Measurements from ENCODE around the gene CACNB2. TPM values are rescaled to one million over a fixed set of nuclear protein-coding genes. Genes with fewer than 3 reads are reported as not detected.

The CACNB2 gene
- total and polyA plus RNA-seq, 4 donors, result 2.8 to 14.6 (median 7.7) TPM

DNA sequence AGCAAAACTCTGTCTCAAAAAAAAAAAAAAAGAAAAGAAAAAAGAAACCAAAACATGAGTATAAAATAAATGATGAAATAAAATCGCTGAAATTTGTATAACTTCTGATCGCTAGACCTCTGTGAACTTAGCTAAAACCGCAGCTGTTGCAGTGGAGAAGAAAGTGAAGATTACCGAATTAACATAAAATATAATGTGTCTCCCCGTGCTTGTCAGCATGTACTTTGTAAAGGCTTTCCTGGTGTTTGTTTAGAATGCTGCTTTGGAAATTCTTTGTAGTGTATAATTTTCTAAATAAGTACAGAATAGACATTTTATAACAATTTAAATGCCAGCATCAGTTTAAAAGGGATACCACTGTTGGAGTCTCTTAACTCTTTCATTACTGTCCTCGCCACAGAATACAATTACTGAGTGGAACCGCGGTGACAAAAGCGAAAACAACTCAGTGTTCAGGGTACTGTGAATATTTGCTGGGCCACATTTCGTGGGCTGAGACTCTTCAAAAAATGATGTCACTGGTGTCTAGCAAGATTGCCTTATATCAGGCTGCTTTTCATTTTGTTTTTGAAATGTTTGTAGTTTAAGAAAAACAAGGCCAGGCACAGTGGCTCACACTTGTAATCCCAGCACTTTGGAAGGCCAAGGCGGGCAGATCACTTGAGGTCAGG, 343.4 kb downstream of the CACNB2 start:
- no peaks in the 10 kb centered on the region for H3K9me3 ChIP-seq (ENCODE audit: control insufficient read depth, low read length)
- DNase-seq, result no peak
- no peak for ATAC-seq (ENCODE audit: low FRiP score)
- no peak overlapping the region for H3K4me3 ChIP-seq (ENCODE audit: low read length in 2 of 2)
- no peaks in the 10 kb centered on the region for H3K36me3 ChIP-seq (ENCODE audit: control insufficient read depth in 1 of 2, insufficient read depth in 2 of 2, low read length in 1 of 2)
- 92 to 95% methylated on average over 11 of the region's 11 CpGs for WGBS, 2 donors
- H3K4me1 ChIP-seq (ENCODE audit: control insufficient read depth in 1 of 2, insufficient read depth in 2 of 2, low read length in 2 of 2), result no peaks in the 10 kb centered on the region
- H3K27me3 ChIP-seq (ENCODE audit: control insufficient read depth in 1 of 2, insufficient read depth in 2 of 2, low read length in 1 of 2), result no peaks in the 10 kb centered on the region
- intact Hi-C loops (cut with DNase I), result no loop called here
- no peak overlapping the region for H3K27ac ChIP-seq (ENCODE audit: low read depth in 1 of 2, low read length in 2 of 2)

- no peaks in the 10 kb centered on the region for H3K27me3 ChIP-seq (ENCODE audit: control insufficient read depth in 1 of 2, insufficient read depth in 2 of 2, low read length in 1 of 2)
- H3K36me3 ChIP-seq (ENCODE audit: control insufficient read depth in 1 of 2, insufficient read depth in 2 of 2, low read length in 1 of 2), result no peaks in the 10 kb centered on the region
- H3K9me3 ChIP-seq (ENCODE audit: control insufficient read depth, low read length), result no peaks in the 10 kb centered on the region
- DNase-seq (no peak), ATAC-seq (ENCODE audit: low FRiP score) (no peak)
- H3K27ac ChIP-seq (ENCODE audit: low read depth in 1 of 2, low read length in 2 of 2), result no peak overlapping the region
- WGBS, 2 donors, result 84 to 87% methylated on average over 3 of the region's 3 CpGs
- no peak overlapping the region for H3K4me3 ChIP-seq (ENCODE audit: low read length in 2 of 2)
- no peaks in the 10 kb centered on the region for H3K4me1 ChIP-seq (ENCODE audit: control insufficient read depth in 1 of 2, insufficient read depth in 2 of 2, low read length in 2 of 2)
- intact Hi-C loops (cut with DNase I), result no loop called here
These were observed 346.2 kb downstream of the CACNB2 start for GRCh38 chr10:18486438-18486837.

- Histone ChIP-seq H3K27ac (ENCODE audit: low read depth in 1 of 2, low read length in 2 of 2) (no peak overlapping the region), H3K27me3 (ENCODE audit: control insufficient read depth in 1 of 2, insufficient read depth in 2 of 2, low read length in 1 of 2) (no peaks in the 10 kb centered on the region), H3K9me3 (ENCODE audit: control insufficient read depth, low read length) (no peaks in the 10 kb centered on the region), H3K36me3 (ENCODE audit: control insufficient read depth in 1 of 2, insufficient read depth in 2 of 2, low read length in 1 of 2) (no peaks in the 10 kb centered on the region), H3K4me1 (ENCODE audit: control insufficient read depth in 1 of 2, insufficient read depth in 2 of 2, low read length in 2 of 2) (no peaks in the 10 kb centered on the region), H3K4me3 (ENCODE audit: low read length in 2 of 2) (no peak overlapping the region)
- DNase-seq (no peak), ATAC-seq (ENCODE audit: low FRiP score) (no peak)
- WGBS, 2 donors, result 91 to 92% methylated on average over 4 of the region's 4 CpGs
- intact Hi-C loops (cut with DNase I), result no loop called here
These were observed 350.5 kb downstream of the CACNB2 start for GRCh38 chr10:18490755-18491154.

- Histone ChIP-seq H3K4me3 (ENCODE audit: low read length in 2 of 2) (no peak overlapping the region), H3K27ac (ENCODE audit: low read depth in 1 of 2, low read length in 2 of 2) (no peak overlapping the region), H3K27me3 (ENCODE audit: control insufficient read depth in 1 of 2, insufficient read depth in 2 of 2, low read length in 1 of 2) (no peaks in the 10 kb centered on the region), H3K9me3 (ENCODE audit: control insufficient read depth, low read length) (no peaks in the 10 kb centered on the region), H3K4me1 (ENCODE audit: control insufficient read depth in 1 of 2, insufficient read depth in 2 of 2, low read length in 2 of 2) (no peaks in the 10 kb centered on the region), H3K36me3 (ENCODE audit: control insufficient read depth in 1 of 2, insufficient read depth in 2 of 2, low read length in 1 of 2) (peaks cover 0 to 4% of the 10 kb centered on the region in 2 donors)
- WGBS, 2 donors, result 94 to 95% methylated on average over 8 of the region's 8 CpGs
- intact Hi-C loops (cut with DNase I), result no loop called here
- ATAC-seq (ENCODE audit: low FRiP score) (no peak), DNase-seq (no peak)
These were observed 357.7 kb downstream of the CACNB2 start for GRCh38 chr10:18497806-18498369.

DNA sequence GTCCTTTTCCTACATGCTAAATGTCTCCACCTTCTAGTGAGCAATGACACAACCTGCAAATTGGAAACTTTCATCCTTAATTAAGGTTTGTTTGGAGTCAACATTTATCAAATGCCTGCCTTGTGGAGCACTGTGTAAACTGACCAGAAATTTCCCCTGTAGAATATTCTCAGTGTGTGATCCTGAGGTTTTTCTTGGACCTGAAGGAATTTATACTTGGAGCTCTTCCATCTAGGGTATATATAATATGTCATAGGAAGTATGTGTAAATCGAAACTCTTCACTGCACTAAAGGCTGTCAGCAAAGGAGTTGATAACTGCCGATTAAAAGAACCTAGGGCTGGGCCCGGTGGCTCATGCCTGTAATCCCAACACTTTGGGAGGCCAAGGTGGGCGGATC, 358.8 kb downstream of the CACNB2 start:
- WGBS, 2 donors, result 59 to 69% methylated on average over 4 of the region's 4 CpGs
- no peaks in the 10 kb centered on the region for H3K9me3 ChIP-seq (ENCODE audit: control insufficient read depth, low read length)
- DNase-seq, result no peak
- no peaks in the 10 kb centered on the region for H3K4me1 ChIP-seq (ENCODE audit: control insufficient read depth in 1 of 2, insufficient read depth in 2 of 2, low read length in 2 of 2)
- H3K36me3 ChIP-seq (ENCODE audit: control insufficient read depth in 1 of 2, insufficient read depth in 2 of 2, low read length in 1 of 2), result peaks cover 0 to 4% of the 10 kb centered on the region in 2 donors
- no peaks in the 10 kb centered on the region for H3K27me3 ChIP-seq (ENCODE audit: control insufficient read depth in 1 of 2, insufficient read depth in 2 of 2, low read length in 1 of 2)
- intact Hi-C loops (cut with DNase I), result no loop called here
- no peak overlapping the region for H3K4me3 ChIP-seq (ENCODE audit: low read length in 2 of 2)
- no peak for ATAC-seq (ENCODE audit: low FRiP score)
- H3K27ac ChIP-seq (ENCODE audit: low read depth in 1 of 2, low read length in 2 of 2), result no peak overlapping the region

DNA sequence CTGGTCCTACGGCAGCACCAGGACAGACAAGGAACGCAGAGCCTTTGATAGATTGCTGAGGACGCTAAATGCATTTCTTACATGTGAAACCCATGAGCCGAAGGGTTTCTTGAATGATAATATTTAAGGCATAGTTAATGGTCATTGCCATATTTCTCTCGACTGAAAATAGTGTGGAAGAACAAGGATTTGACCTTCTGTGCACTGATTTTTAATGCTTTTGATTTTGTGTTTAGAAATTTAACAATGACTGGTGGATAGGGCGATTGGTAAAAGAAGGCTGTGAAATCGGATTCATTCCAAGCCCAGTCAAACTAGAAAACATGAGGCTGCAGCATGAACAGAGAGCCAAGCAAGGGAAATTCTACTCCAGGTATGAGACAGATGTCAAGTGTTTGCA, 360.4 kb downstream of the CACNB2 start:
- no peak overlapping the region for H3K4me3 ChIP-seq (ENCODE audit: low read length in 2 of 2)
- H3K27me3 ChIP-seq (ENCODE audit: control insufficient read depth in 1 of 2, insufficient read depth in 2 of 2, low read length in 1 of 2), result no peaks in the 10 kb centered on the region
- ATAC-seq (ENCODE audit: low FRiP score), result no peak
- 90 to 92% methylated on average over 7 of the region's 7 CpGs for WGBS, 2 donors
- no peaks in the 10 kb centered on the region for H3K9me3 ChIP-seq (ENCODE audit: control insufficient read depth, low read length)
- intact Hi-C loops (cut with DNase I), result no loop called here
- H3K4me1 ChIP-seq (ENCODE audit: control insufficient read depth in 1 of 2, insufficient read depth in 2 of 2, low read length in 2 of 2), result peaks cover 0 to 2% of the 10 kb centered on the region in 2 donors
- peaks cover 0 to 4% of the 10 kb centered on the region in 2 donors for H3K36me3 ChIP-seq (ENCODE audit: control insufficient read depth in 1 of 2, insufficient read depth in 2 of 2, low read length in 1 of 2)
- H3K27ac ChIP-seq (ENCODE audit: low read depth in 1 of 2, low read length in 2 of 2), result no peak overlapping the region
- no peak for DNase-seq

- H3K36me3 ChIP-seq (ENCODE audit: control insufficient read depth in 1 of 2, insufficient read depth in 2 of 2, low read length in 1 of 2), result peaks cover 0 to 4% of the 10 kb centered on the region in 2 donors
These were observed 361.0 kb downstream of the CACNB2 start for GRCh38 chr10:18501198-18501597.

GRCh38 chr10:18501629-18502028, 361.4 kb downstream of the CACNB2 start:
- WGBS, 2 donors, result 76 to 88% methylated on average over 5 of the region's 5 CpGs
- no peak for ATAC-seq (ENCODE audit: low FRiP score)

More at GRCh38 chr10:18501198-18501597, 361.0 kb downstream of the CACNB2 start:
- no peaks in the 10 kb centered on the region for H3K27me3 ChIP-seq (ENCODE audit: control insufficient read depth in 1 of 2, insufficient read depth in 2 of 2, low read length in 1 of 2)
- H3K27ac ChIP-seq (ENCODE audit: low read depth in 1 of 2, low read length in 2 of 2), result no peak overlapping the region
- DNase-seq (no peak), ATAC-seq (ENCODE audit: low FRiP score) (no peak)
- H3K4me3 ChIP-seq (ENCODE audit: low read length in 2 of 2), result no peak overlapping the region
- intact Hi-C loops (cut with DNase I), result no loop called here
- no peaks in the 10 kb centered on the region for H3K9me3 ChIP-seq (ENCODE audit: control insufficient read depth, low read length)
- WGBS, 2 donors, result 96 to 97% methylated on average over 3 of the region's 3 CpGs
- H3K4me1 ChIP-seq (ENCODE audit: control insufficient read depth in 1 of 2, insufficient read depth in 2 of 2, low read length in 2 of 2), result peaks cover 0 to 4% of the 10 kb centered on the region in 2 donors

DNA sequence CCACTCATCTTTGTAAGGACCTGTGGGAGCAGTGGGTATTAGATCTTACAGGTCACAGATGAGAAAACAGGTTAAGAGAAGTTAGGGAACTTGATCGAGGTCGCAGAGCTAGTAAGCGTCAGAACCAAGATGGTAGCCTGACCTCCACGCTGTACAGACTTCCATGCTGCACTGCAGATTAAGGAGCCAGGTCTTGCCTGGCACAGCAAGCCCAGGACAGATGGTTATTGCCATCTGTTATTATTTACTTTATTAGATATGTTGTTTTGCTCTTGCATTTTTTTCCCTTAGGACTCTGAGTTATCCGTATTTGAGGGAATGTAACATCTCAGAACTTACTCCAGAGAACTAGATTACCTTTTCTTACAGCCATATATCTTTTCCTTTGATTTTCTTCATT, 363.9 kb downstream of the CACNB2 start:
- intact Hi-C loops (cut with DNase I), result no loop called here
- no peak for DNase-seq
- no peak for ATAC-seq (ENCODE audit: low FRiP score)
- Histone ChIP-seq H3K4me1 (ENCODE audit: control insufficient read depth in 1 of 2, insufficient read depth in 2 of 2, low read length in 2 of 2) (peaks cover 0 to 4% of the 10 kb centered on the region in 2 donors), H3K27me3 (ENCODE audit: control insufficient read depth in 1 of 2, insufficient read depth in 2 of 2, low read length in 1 of 2) (no peaks in the 10 kb centered on the region), H3K36me3 (ENCODE audit: control insufficient read depth in 1 of 2, insufficient read depth in 2 of 2, low read length in 1 of 2) (peaks cover 0 to 4% of the 10 kb centered on the region in 2 donors), H3K9me3 (ENCODE audit: control insufficient read depth, low read length) (no peaks in the 10 kb centered on the region), H3K27ac (ENCODE audit: low read depth in 1 of 2, low read length in 2 of 2) (no peak overlapping the region), H3K4me3 (ENCODE audit: low read length in 2 of 2) (no peak overlapping the region)
- WGBS, 2 donors, result 95 to 96% methylated on average over 5 of the region's 5 CpGs

More at GRCh38 chr10:18501629-18502028, 361.4 kb downstream of the CACNB2 start:
- Histone ChIP-seq H3K4me3 (ENCODE audit: low read length in 2 of 2) (no peak overlapping the region), H3K27ac (ENCODE audit: low read depth in 1 of 2, low read length in 2 of 2) (no peak overlapping the region), H3K36me3 (ENCODE audit: control insufficient read depth in 1 of 2, insufficient read depth in 2 of 2, low read length in 1 of 2) (peaks cover 0 to 4% of the 10 kb centered on the region in 2 donors), H3K27me3 (ENCODE audit: control insufficient read depth in 1 of 2, insufficient read depth in 2 of 2, low read length in 1 of 2) (no peaks in the 10 kb centered on the region), H3K4me1 (ENCODE audit: control insufficient read depth in 1 of 2, insufficient read depth in 2 of 2, low read length in 2 of 2) (peaks cover 0 to 4% of the 10 kb centered on the region in 2 donors), H3K9me3 (ENCODE audit: control insufficient read depth, low read length) (no peaks in the 10 kb centered on the region)
- no peak for DNase-seq
- intact Hi-C loops (cut with DNase I), result no loop called here

Measured in aorta (tissue), 5 donors.